ENCODE data around the gene ANGPTL7. TPM values are rescaled to one million over a fixed set of nuclear protein-coding genes. Genes with fewer than 3 reads are reported as not detected.

The ANGPTL7 gene
- total RNA-seq, 2 experiments from 2014 or later = not detected

- ChIA-PET CTCF (no interaction called here), POLR2A (no interaction called here)
- DNase-seq (no peak), ATAC-seq (ENCODE audit: poor library complexity) (no peak)
- Histone ChIP-seq H3K27me3 (ENCODE audit: control insufficient read depth in 1 of 2, insufficient read depth in 2 of 2, low read length in 2 of 2) (no peaks in the 10 kb centered on the region), H3K4me3 (ENCODE audit: low read length) (no peak overlapping the region), H3K4me1 (ENCODE audit: insufficient read depth, low read length) (no peaks in the 10 kb centered on the region), H3K9me3 (ENCODE audit: control insufficient read depth in 1 of 2, insufficient read depth in 1 of 2, low read length in 2 of 2) (no peaks in the 10 kb centered on the region), H3K36me3 (ENCODE audit: insufficient read depth, low read length) (peaks cover 86% of the 10 kb centered on the region), H3K27ac (ENCODE audit: low read depth in 1 of 2, low read length in 2 of 2) (no peak overlapping the region)
- no peak overlapping the region for H3K27ac Mint-ChIP-seq
- no peak overlapping the region for H3K4me3 Mint-ChIP-seq
- H3K27me3 Mint-ChIP-seq = no peaks in the 10 kb centered on the region
- H3K9me3 Mint-ChIP-seq = no peaks in the 10 kb centered on the region
- intact Hi-C loops (cut with DNase I, micrococcal nuclease) = no loop called here
- no peaks in the 10 kb centered on the region for H3K4me1 Mint-ChIP-seq (ENCODE audit: low read depth)
- no peak for TF ChIP-seq CTCF (IDR thresholded peaks at IDR 0.05)
- peaks cover 99% of the 10 kb centered on the region for H3K36me3 Mint-ChIP-seq (ENCODE audit: low read depth)
These were observed 26.3 kb downstream of the ANGPTL7 start for GRCh38 chr1:11215381-11216005.

GRCh38 chr1:11216074-11216473, 26.9 kb downstream of the ANGPTL7 start:
- Mint-ChIP-seq H3K4me1 (ENCODE audit: low read depth) (no peaks in the 10 kb centered on the region), H3K4me3 (no peak overlapping the region), H3K27ac (no peak overlapping the region), H3K27me3 (no peaks in the 10 kb centered on the region), H3K9me3 (no peaks in the 10 kb centered on the region), H3K36me3 (ENCODE audit: low read depth) (peaks cover 99% of the 10 kb centered on the region)
- TF ChIP-seq CTCF (IDR thresholded peaks at IDR 0.05) = no peak
- Histone ChIP-seq H3K27ac (ENCODE audit: low read depth in 1 of 2, low read length in 2 of 2) (no peak overlapping the region), H3K4me3 (ENCODE audit: low read length) (no peak overlapping the region), H3K36me3 (ENCODE audit: insufficient read depth, low read length) (peaks cover 82% of the 10 kb centered on the region), H3K4me1 (ENCODE audit: insufficient read depth, low read length) (no peaks in the 10 kb centered on the region), H3K9me3 (ENCODE audit: control insufficient read depth in 1 of 2, insufficient read depth in 1 of 2, low read length in 2 of 2) (no peaks in the 10 kb centered on the region), H3K27me3 (ENCODE audit: control insufficient read depth in 1 of 2, insufficient read depth in 2 of 2, low read length in 2 of 2) (no peaks in the 10 kb centered on the region)
- intact Hi-C loops (cut with DNase I, micrococcal nuclease) = no loop called here
- ATAC-seq (ENCODE audit: poor library complexity) (no peak), DNase-seq (no peak)
- POLR2A ChIA-PET = interaction anchor here (0.6 kb wide), 1 partner anchor 9 kb away, joined by 4 read pairs; no protein-coding TSS in a partner anchor
- CTCF ChIA-PET = no interaction called here

- Mint-ChIP-seq H3K4me1 (ENCODE audit: low read depth) (peaks cover 12% of the 10 kb centered on the region), H3K4me3 (no peak overlapping the region), H3K27me3 (no peaks in the 10 kb centered on the region), H3K36me3 (ENCODE audit: low read depth) (peaks cover 85% of the 10 kb centered on the region), H3K9me3 (no peaks in the 10 kb centered on the region), H3K27ac (peak overlapping the region; percentile 48)
- no peaks in the 10 kb centered on the region for H3K27me3 ChIP-seq (ENCODE audit: control insufficient read depth in 1 of 2, insufficient read depth in 2 of 2, low read length in 2 of 2)
- H3K4me1 ChIP-seq (ENCODE audit: insufficient read depth, low read length) = peaks cover 6% of the 10 kb centered on the region
- DNase-seq (no peak), ATAC-seq (ENCODE audit: poor library complexity) (no peak)
- H3K4me3 ChIP-seq (ENCODE audit: low read length) = no peak overlapping the region
- CTCF ChIA-PET = interaction anchor here (0.7 to 0.9 kb wide), 3 partner anchors 8 to 514 kb away, joined by 3 read pairs; no protein-coding TSS in a partner anchor
- TF ChIP-seq CTCF (IDR thresholded peaks at IDR 0.05) = no peak
- no peak overlapping the region for H3K27ac ChIP-seq (ENCODE audit: low read depth in 1 of 2, low read length in 2 of 2)
- intact Hi-C loops (cut with DNase I, micrococcal nuclease) = no loop called here
- POLR2A ChIA-PET = no interaction called here
- H3K36me3 ChIP-seq (ENCODE audit: insufficient read depth, low read length) = peaks cover 61% of the 10 kb centered on the region
- H3K9me3 ChIP-seq (ENCODE audit: control insufficient read depth in 1 of 2, insufficient read depth in 1 of 2, low read length in 2 of 2) = no peaks in the 10 kb centered on the region
These were observed 38.2 kb downstream of the ANGPTL7 start for GRCh38 chr1:11227106-11228077.

Measured in CD4-positive, alpha-beta T cell (primary cell).